ENCODE measurements around the gene ODF2.

ODF2 gene

GRCh38 chr9:128482186-128482585 lies 26.4 kb downstream of the ODF2 start:
- TF ChIP-seq CTCF (conservative IDR thresholded peaks at IDR 0.05; ENCODE audit: control insufficient read depth, insufficient read depth, low read depth, low read length), result no peak

GRCh38 chr9:128484686-128485413 lies 29.0 kb downstream of the ODF2 start:
- no peak for TF ChIP-seq CTCF (conservative IDR thresholded peaks at IDR 0.05; ENCODE audit: control insufficient read depth, insufficient read depth, low read depth, low read length)
- H3K4me3 ChIP-seq (ENCODE audit: control insufficient read depth, low read depth, low read length), result no peak overlapping the region
- no peak for DNase-seq (ENCODE audit: low read depth)

More at GRCh38 chr9:128482186-128482585, 26.4 kb downstream of the ODF2 start:
- no peak for DNase-seq (ENCODE audit: low read depth)
- no peak overlapping the region for H3K4me3 ChIP-seq (ENCODE audit: control insufficient read depth, low read depth, low read length)

GRCh38 chr9:128485414-128485855 lies 29.6 kb downstream of the ODF2 start:
- H3K4me3 ChIP-seq (ENCODE audit: control insufficient read depth, low read depth, low read length), result no peak overlapping the region
- TF ChIP-seq CTCF (conservative IDR thresholded peaks at IDR 0.05; ENCODE audit: control insufficient read depth, insufficient read depth, low read depth, low read length), result no peak
- DNase-seq (ENCODE audit: low read depth), result no peak

- no peak for DNase-seq (ENCODE audit: low read depth)
- H3K4me3 ChIP-seq (ENCODE audit: control insufficient read depth, low read depth, low read length), result no peak overlapping the region
- no peak for TF ChIP-seq CTCF (conservative IDR thresholded peaks at IDR 0.05; ENCODE audit: control insufficient read depth, insufficient read depth, low read depth, low read length)
Measured at GRCh38 chr9:128486201-128486600, 30.4 kb downstream of the ODF2 start.

GRCh38 chr9:128493424-128493823 lies 37.6 kb downstream of the ODF2 start:
- H3K4me3 ChIP-seq (ENCODE audit: control insufficient read depth, low read depth, low read length), result no peak overlapping the region
- no peak for DNase-seq (ENCODE audit: low read depth)
- TF ChIP-seq CTCF (conservative IDR thresholded peaks at IDR 0.05; ENCODE audit: control insufficient read depth, insufficient read depth, low read depth, low read length), result no peak

- DNase-seq (ENCODE audit: low read depth), result peak; percentile 15
- TF ChIP-seq CTCF (conservative IDR thresholded peaks at IDR 0.05; ENCODE audit: control insufficient read depth, insufficient read depth, low read depth, low read length), result no peak
- H3K4me3 ChIP-seq (ENCODE audit: control insufficient read depth, low read depth, low read length), result no peak overlapping the region
Measured at GRCh38 chr9:128494108-128494745, 38.4 kb downstream of the ODF2 start.
